ENCODE measurements around the gene PIK3C2G. TPM values are rescaled to one million over a fixed set of nuclear protein-coding genes. Genes with fewer than 3 reads are reported as not detected.
"Not testable (repeated sequence)": the region's sequence is repeated elsewhere in the genome, so short reads cannot be mapped to it uniquely, and the experiment has no call there.

Gene PIK3C2G
- total RNA-seq, 2 donors from 2014 or later, result 2.9 to 13.5 TPM

GRCh38 chr12:18690653-18691052, 429.3 kb downstream of the PIK3C2G start:
- Histone ChIP-seq H3K27ac (no peak overlapping the region), H3K9me3 (no peaks in the 10 kb centered on the region), H3K4me1 (no peaks in the 10 kb centered on the region), H3K27me3 (no peaks in the 10 kb centered on the region), H3K36me3 (replicated peaks in 1 of 2; ENCODE audit: insufficient read depth in 1 of 2, low read depth in 2 of 2) (no peaks in the 10 kb centered on the region), H3K4me3 (no peak overlapping the region)
- DNase-seq (no peak), ATAC-seq (no peak)
- WGBS, 2 donors, result 78 to 80% methylated on average over 4 of the region's 4 CpGs
- intact Hi-C loops (cut with DNase I), result no loop called here
- no peak for TF ChIP-seq POLR2A (IDR thresholded peaks at IDR 0.05)
- no peak for TF ChIP-seq CTCF (IDR thresholded peaks at IDR 0.05)

GRCh38 chr12:18693986-18694385, 432.7 kb downstream of the PIK3C2G start:
- H3K36me3 ChIP-seq (replicated peaks in 1 of 2; ENCODE audit: insufficient read depth in 1 of 2, low read depth in 2 of 2); H3K9me3 ChIP-seq; H3K27me3 ChIP-seq; DNase-seq; H3K27ac ChIP-seq; H3K4me1 ChIP-seq; H3K4me3 ChIP-seq; intact Hi-C loops (cut with DNase I); ATAC-seq: not testable (repeated sequence)
- 77 to 81% methylated on average over 5 of the region's 5 CpGs for WGBS, 2 donors

- Histone ChIP-seq H3K27ac (no peak overlapping the region), H3K27me3 (no peaks in the 10 kb centered on the region), H3K4me1 (no peaks in the 10 kb centered on the region), H3K4me3 (no peak overlapping the region), H3K9me3 (no peaks in the 10 kb centered on the region), H3K36me3 (replicated peaks in 1 of 2; ENCODE audit: insufficient read depth in 1 of 2, low read depth in 2 of 2) (no peaks in the 10 kb centered on the region)
- intact Hi-C loops (cut with DNase I), result no loop called here
- TF ChIP-seq POLR2A (IDR thresholded peaks at IDR 0.05) (no peak), CTCF (IDR thresholded peaks at IDR 0.05) (no peak)
- ATAC-seq, result no peak
- no peak for DNase-seq
Measured at GRCh38 chr12:18696971-18697602, 435.8 kb downstream of the PIK3C2G start.

Other genes with a start within 250 kb of the PIK3C2G start
- gene RERGL, start 171.3 kb upstream of the PIK3C2G start, total RNA-seq, result 1 to 10 TPM in 1 of 2 donors, not detected in 1; 3.9 TPM